Amygdala (tissue), 56 donors: ENCODE data around the gene MUC5B.
"Not testable (repeated sequence)": the region's sequence is repeated elsewhere in the genome, so short reads cannot be mapped to it uniquely, and the experiment has no call there.

Source experiments
- DNase-seq, 56 donors: peaks; one replicate each; lab custom pipeline; 2025; lab: John Stamatoyannopoulos, UW

Gene MUC5B

DNA sequence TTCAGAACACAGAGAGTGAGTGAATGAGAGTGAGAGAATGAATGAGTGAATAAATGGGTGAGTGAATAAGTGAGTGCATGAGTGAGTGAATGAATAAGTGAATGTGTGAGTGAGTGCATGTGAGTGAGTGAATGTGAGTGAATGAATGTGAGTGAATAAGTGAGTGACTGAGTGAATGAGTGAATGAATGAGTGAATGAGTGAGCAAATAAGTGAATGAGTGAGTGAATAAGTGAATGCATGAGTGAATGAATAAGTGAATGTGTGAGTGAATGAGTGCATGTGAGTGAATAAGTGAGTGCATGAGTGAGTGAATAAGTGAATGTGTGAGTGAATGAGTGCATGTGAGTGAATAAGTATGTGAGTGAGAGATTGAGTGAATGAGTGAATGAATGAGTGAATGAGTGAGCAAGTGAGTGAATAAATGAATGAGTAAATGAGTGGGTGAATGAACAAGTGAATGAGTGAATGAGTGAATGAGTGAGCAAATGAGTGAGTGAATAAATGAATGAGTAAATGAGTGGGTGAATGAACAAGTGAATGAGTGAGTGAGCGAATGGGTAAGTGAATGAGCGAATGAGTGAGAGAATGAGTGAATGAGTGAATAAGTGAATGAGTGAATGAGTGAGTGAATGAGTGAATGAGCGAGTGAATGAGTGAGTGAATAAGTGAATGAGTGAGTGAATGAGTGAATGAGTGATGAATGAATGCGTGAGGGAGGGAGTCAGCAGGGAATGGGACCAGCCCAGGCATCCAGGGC, 21.3 kb upstream of the MUC5B start:
- no peak for DNase-seq

DNA sequence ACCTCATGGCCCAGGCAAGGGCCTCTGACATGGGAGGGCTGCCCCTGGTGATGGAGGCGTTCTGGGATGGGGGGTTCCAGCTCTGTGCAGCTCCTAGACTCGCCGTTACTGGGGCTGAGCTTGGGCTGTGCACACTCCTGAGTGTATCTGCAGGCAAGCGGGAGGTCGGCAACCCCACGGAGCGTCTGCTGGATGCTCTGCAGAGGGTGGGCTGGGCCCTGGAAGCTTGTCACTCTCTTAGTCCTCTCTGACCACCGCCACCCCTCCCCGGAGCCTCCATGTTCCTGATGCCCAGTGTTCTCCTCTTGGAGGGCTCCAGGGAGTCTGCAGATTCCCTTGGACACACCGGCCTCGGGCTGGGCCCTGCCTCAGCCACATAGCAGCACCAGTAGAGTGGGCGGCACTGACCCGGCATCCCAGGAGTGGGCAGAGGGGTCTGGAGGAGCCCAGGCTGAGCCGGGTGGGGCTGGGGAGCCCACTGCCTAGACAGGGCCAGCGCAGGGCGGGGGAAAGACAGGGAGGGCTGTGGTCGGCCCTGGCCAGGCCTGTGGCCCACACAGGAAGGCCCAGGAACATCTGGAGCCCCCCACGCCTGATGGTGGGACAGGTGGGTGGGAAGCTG, 20.6 kb upstream of the MUC5B start:
- no peak for DNase-seq

DNA sequence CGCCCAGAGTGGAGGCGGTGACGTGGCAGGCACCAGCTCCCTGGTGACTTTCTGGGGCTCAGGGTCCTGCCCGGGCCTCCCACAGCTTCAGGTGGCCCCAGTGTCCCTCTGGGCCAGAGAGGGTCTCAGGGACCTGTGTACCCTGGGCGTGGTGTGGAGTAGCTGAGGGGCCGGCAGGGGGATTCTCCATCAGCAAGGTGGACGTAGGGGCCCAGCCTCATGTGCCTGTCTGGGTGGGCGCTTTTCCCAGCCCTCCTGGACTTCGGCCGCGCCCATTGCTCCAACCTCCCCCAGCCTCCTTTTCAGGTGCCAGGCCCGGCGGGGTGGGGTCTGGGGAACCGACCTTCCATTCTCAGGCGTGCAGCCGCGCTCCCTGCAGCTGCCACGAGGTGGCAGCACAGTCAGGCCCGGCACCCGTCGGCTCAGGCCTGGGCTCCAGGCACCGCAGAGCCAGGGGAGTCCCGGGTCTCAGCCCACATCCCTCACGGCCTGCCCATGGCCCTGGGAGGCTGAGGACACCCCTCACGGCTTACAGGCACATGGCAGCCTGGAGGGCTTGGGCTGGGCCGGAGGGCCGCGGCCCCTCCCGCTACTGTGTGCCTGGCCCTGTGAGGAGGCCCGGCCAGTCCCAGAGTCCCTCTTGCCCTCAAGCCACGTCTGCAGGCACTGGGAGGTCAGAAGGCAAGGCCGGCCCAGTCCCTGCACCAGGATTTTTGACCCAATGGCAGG, 19.9 kb upstream of the MUC5B start:
- peak in 23 of 56 donors; percentile 6 to 69 (median 26) for DNase-seq

DNA sequence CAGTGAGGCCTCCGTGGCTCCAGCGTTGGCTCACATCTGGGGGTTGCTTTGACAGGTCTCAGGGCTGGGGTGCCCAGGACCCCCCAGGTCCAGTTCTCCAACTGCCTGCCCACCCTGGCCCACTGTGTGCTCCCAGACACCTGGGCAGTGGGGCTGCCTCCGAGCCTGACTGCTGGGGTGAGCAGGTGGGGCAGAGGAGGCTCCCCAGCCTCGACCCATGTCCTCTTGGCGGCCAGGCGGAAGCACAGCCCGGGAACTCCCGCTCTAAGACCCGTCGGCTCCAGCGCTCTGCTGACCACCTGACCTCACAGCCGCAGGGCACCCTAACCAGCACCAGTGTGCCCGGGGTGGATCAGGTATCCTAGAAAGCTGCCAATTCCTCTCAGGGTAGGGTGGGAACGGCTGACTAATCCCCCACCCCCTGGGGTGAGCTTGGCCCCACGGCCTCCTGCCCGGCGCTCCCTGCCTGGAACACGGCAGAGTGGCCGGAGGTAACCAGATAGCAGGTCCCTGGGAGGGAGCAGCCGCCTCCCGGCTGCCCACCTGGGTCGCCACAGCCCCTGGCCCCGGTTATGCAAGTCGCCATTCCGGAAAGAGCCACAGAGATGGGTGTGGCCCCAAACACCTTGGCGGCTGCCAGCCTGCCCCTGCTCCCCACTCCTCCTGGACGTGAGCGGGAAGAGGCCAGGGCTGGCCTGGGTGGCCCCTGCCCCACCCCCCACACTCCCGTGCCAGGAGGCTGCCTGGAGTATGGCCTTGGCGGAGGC, 19.2 kb upstream of the MUC5B start:
- DNase-seq: no peak

DNA sequence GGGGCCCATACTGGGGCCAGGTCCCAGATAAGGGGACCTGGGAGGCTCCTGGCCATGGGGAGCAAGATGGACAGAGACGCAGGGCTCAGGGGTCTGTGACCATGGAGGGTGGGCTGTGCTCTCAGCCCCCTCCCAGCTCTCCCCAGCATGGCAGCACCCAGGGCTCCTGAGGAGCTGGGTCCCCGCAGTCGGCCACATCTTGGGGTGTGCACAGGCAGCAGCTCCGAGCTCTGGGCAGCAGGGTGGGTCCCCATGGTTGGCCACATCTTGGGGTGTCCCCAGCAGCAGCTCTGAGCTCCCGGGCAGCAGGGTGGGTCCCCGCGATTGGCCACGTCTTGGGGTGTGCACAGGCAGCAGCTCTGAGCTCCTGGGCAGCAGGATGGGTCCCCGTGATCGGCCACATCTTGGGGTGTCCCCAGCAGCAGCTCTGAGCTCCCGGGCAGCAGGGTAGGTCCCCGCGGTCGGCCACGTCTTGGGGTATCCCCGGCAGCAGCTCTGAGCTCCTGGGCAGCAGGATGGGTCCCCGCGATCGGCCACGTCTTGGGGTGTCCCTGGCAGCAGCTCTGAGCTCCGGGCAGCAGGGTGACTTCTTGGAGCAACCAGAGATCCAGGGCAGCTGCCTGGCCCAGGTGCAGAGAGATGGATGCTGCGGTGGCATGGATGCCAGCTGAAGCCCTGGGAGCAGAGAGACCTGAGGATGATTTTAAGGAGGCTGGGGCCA, 18.3 kb upstream of the MUC5B start:
- DNase-seq: no peak

DNA sequence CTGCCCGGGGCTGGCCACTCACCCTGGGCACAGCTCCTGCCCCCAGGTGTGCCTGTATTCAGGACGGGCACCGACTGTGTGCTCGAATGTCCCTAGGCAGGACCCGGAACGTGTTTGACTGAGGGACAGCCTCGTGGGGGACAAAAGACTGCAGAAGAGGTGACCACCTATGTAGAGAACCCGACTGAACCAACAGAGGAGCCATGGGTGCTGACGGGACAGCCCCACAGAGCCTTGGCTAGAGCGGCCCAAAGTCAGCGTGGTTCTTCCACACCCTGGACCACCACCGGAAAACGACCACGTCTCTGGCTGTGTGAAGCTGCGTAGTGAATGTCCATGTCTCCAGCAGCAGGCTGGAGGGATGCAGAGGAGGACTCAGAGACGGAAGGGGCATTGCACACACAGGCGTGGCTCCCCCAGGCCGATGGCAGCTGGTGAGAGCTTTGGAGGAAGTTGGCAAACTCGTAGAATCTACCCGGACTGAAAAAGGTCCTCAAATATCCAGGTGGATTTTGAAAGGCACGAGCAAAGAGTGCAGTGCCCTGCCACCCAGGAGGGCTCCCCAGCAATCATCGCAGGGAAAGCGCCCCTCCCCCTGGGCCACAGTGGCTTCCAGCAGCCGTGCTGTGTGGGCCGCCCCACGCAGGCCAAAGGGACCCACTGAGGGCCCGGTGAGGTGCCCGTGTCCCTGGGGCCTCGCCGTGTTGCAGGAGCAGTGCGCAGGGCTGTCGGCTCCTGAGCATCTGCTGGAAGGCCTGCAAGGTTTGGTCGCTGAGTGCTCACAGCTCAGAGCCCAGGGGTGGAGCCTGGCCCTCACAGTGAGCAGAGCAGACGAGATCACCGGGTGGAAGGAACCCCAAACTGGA, 17.5 kb upstream of the MUC5B start:
- DNase-seq: no peak

DNA sequence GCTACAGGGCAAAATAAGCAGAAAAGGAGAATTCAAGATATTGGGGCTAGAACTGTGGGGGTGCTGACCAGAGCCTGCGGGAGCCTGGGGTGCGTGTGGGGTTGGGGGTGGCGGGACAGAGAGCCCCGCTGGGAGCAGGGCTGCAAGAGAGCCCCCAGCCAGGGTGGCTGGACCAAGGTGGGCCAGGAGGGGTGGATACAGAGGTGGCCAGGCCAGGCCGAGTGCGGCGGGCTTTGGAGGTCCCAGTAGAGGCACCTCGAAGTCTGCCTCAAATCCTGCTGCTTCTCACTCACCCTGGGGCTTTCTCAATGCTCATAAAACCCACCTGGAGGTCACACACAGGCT, 16.9 kb upstream of the MUC5B start:
- DNase-seq: no peak

DNA sequence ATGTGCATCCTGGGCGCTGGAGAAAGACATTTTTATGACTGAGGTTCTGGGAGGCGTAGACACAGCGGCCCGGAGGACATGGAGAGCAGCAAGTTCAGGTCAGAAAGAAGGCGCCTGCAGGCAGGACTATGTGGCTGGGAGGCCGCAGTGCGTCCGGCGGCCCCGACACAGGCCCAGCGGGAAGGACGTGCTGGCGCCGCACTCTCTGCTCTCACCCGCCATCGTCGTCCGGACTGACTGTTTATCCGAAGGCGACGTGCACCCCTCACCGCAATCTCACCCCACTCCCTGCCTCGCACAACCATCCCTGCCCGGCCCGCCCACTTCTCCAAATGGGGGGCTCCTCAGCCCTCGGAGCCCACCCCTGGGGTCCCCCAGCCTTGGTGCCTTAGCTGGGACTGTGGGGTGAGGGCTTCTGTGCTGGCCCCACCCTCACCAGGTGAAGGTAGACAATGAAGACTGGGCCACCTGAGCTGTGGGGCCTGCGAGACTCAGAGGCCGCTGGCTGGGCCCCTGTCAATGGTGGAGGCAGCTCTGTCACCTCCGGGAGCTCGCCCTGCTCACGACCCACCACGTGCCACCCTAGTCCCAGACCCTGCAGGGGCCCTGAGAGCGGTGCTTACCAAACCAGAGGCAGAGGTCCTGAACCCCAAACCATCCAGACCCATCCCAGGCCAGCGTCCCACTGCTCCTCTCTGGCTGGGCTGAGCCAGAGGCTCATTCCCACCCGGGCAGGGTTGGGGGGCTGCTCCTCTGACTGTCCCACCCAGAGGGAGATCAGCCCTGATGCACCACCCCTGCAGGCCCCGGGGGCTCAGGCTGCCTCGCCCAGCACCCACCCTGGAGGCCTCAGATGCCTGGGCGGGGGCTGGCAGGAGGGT, 16.2 kb upstream of the MUC5B start:
- DNase-seq: no peak

DNA sequence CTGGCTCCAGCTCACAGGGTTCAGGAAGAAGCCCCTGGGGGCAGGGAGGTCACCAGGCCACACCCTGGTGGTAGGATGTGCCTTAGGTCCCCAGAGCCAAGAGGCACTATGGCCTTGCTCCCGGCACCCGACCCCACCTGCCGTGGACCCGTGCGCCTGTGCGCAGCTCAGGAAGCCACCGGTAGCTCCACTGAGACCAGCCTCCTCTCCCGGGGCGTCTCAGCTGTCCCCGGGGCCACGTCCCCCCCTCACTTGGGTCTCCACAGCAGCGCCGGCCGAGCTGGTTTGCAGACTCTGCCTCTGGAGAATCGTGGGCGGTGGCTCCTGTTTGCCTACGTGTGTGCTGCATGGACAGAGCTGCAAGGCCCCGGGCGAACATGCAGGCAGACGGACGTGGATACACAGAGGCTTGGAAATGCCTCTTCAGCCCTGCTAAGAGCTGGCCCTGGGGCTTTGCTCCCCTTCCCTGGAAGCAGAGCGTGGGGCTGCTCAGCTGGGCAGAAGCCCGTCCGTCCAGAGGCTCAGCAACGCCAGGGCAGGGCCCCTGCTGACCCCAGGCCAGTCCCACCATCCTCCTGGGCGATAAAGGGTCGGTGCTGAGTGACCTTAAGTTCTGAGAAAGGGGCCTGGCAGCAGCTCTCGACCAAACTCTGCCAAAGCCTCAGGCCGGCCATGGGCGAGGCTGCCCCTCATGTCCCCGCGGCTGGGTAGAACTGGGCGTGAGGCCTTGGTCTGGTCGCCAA, 15.3 kb upstream of the MUC5B start:
- DNase-seq: no peak

DNA sequence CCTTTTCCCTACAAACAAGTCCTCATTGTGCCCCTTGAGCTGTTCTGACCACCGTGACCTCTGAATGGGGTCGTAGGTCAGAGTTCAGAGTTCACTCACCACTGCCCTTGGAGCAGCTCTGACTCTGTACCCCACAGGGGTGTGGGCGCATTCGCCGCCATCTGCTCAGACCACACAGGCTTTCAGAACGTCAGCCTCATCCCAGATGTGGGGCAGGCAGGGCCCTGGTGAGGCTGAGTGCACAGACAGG, 14.8 kb upstream of the MUC5B start:
- no peak for DNase-seq

DNA sequence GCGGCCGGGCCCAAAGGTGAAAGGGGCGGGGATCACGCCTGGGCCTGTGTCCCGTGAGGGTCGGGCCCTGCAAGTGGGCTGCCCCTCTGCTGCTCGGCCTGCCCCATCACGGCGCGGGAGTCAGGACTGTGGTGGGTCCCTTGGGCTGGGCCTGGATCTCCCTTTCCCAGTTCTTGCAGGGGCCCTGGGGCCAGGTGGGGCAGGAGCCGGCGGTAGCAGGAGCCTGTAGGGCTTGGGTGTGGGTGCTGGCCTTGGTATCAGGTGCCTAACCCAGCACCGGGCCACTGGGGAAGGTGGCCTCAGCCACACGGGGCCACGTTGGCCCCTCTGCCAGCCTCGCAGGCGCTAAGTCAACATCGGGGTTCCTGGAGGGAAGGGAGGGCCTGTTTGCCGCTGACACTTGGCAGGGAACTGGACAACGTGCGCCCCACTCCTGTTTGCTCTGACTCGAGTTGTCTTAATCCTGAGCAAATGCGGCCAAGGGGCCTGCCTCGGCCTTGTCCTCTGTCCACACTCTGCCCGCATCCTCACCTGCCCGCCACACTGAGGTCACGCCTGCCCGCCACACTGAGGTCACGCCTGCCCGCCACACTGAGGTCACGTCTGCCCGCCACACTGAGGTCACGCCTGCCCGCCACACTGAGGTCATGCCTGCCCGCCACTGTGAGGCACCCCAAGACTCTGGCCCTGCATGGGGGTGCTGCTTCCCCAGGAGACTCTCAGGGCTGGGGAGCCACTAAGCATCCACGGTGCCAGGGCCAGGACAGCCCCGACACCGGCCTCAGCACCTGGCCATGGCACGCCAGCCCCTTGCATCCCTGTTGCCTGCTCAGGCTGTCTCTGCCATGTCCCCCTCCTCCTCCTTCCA, 14.2 kb upstream of the MUC5B start:
- no peak for DNase-seq

DNA sequence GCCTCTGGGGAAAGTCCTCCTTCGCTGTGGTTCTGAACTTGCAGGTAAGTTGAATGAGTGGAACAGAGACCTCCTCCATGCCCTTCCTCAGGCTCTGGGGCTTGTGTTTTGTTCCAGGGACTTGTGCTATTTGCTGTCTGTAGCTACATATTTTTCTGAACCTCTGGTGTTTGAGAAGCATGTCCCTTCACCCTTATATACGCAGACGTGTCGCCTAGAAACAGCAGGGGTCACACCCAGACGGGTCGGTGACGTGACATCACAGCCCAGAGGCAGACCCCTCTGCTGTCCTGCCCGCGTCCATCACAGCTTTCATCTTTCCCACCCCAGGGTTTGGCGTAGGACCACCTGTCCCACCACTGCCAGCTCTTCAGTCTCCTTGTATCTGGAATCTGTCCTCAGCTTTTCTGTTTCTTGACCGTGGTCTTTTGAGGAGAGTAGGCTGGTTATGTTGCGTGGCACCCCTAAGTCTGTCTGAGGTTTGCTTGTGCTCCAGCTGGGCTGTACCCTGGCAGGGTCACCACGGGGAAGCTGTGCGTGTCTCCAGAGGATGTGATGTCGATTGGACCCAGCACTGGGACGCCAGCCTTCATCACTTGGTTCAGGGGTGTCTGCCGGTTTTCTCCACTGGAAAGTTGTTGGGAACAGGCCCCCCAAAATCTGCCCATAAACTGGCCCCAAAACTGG, 13.4 kb upstream of the MUC5B start:
- no peak for DNase-seq

DNA sequence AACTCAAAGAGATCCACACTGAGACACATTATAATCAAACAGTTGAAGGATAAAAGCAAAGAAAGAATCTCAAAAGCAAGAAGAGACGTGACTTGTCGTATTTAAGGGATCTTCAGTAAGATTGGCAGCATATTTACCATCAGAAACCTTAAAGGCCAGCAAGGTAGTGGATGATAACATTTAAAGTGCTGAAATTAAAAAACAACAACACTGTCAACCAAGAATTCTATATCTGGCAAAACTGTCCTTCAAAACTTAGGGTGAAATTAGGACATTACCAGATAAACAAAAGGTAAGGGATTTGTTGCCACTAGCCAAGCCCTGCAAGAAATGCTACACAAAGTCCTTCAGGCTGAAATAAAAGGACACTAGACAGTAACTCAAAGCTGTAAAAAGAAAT, 11.0 kb upstream of the MUC5B start:
- DNase-seq: no peak

DNA sequence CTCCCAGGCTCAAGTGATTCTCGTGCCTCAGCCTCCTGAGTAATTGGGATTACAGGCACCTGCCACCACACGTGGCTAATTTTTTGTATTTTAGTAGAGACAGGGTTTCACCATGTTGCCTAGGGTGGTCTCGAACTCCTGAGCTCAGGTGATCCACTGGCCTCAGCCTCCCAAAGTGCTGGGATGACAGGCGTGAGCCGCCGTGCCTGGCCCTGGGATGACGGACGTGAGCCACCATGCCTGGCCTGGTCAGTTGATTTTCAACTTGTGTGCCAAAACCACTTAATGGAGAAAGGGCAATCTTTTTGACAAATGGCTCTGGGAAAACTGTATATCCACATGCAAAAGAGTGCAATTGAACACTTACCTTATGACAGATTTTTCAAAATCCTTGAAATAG, 7.0 kb upstream of the MUC5B start:
- not testable (repeated sequence) for DNase-seq

DNA sequence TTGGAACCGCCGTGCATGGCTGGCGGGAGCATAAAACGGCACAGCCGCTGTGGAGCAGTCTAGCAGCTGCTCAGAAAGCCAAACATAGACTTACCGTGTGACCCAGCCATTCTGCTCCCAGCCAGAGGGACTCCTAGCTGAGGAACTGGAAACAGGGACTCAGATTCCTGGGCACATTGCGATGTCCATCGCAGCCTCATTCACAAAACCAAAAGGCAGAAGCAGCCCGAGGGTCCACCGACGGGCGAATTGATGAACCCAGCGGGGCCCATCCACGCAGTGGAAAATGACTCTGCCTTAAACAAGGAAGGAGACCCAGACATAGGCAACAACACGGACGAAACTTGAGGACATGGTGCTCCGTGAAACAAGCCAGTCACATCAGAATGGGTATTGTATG, 5.7 kb upstream of the MUC5B start:
- no peak for DNase-seq

DNA sequence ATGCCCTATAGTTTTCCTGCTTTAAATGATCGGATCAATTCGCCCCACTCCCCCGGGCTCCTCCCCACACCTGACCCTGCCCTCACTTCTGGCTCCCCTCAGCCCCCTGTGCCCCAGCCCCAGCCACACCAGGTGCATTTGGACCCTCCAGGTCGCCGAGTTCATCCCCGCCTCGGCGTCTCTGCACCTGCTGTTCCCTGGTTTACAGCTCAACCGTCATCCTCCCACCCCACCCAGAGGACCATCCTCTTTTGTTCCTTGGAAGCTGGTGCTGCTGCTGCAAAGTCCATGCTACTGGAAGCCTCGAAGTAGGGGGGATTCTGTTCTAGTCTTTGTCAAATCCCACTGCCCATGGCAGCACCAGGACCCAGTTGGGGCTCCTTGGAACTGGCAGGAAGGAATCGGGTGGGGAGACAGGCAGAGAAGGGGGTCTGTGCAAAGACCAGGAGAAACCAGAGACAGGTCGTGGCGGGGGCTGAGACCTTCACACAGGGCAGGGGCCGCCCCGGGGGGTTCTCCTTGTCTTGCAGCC, 4.5 kb upstream of the MUC5B start:
- no peak for DNase-seq
